ENCODE data around the gene OBSCN.
"Not testable (repeated sequence)": the region's sequence is repeated elsewhere in the genome, so short reads cannot be mapped to it uniquely, and the experiment has no call there.

The OBSCN gene

DNA sequence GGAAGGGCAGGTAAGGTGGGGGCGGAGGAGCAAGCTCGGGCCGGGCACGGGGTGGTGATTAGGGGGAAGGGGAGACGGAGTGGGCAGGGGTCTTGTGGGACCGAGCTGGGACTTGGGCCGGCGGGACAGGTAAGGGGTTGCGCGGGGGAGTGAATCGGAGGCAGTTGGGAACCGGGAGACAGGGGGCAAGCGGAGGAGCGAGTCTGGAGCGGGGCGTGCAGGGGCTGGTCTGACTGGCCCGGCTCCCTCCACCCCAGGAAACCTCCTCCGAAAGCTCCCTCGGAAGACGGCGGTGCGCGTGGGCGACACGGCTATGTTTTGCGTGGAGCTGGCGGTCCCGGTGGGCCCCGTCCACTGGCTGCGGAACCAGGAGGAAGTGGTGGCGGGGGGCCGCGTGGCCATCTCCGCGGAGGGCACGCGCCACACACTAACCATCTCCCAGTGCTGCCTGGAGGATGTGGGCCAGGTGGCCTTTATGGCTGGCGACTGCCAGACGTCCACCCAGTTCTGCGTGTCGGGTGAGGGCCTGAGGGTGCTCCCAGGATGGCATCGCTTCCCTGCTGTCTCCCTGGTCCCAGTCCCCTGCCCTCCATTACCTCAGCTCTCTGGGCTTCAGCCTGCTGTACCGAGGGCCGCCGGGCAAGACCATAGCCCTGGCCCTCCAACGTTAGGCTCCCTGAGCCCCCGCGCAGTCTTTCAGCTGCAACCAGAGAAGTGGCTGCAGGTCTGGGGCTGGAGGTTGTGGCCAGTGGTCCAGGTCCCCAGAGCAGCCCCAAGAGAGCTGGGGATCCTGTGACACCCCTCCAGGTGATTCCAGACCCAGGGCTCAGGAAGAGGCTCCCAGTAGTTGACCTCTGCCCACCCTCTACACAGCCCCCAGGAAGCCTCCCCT, 6.3 kb downstream of the OBSCN start:
- DNase-seq: no peak

DNA sequence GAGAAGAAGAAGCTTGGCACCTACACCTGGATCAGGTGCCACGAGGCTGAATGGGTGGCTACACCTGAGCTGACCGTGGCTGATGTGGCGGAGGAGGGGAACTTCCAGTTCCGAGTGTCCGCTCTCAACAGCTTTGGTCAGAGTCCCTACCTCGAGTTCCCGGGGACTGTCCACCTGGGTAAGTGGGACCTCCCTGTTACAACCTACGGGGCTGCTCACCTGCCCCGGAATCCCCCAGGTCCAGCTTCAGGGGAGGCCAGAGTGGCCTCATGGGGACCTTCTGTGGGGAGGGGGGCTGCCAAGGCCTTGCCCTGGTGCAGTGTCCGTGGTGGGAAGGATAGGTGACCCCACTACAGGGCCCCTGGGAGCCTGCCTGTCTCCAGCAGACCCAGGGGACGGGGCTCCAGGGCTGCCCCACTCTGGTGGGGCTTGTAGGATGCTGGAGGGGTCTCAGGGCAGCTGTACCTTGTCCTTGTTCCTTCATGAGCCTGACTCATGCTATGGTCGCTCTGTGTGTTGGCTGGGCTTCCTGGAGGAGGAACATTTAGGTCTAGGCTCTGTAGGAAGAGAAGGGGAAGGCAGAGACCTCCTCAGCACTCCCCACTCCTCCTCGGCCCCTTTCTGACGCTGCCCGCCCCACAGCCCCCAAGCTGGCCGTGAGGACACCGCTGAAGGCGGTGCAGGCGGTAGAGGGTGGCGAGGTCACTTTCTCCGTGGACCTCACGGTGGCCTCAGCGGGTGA, 7.2 kb downstream of the OBSCN start:
- no peak for DNase-seq

DNA sequence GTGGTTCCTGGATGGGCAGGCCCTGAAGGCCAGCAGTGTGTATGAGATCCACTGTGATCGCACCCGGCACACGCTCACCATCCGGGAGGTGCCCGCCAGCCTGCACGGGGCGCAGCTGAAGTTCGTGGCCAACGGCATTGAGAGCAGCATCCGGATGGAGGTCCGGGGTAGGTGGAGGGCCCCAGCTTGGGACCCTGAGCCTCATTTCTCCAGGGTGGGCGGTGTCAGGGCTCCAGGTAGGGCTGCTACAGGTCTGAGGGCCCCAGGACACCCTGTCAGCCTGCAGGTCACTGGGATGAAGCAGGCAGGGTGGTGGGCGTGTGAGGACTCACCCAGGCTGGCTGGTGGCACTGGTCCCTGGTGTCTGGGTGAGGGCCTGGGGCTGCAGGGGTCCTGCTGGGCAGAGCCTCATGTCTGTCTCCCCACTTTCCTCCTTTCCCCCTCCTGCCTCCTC, 7.8 kb downstream of the OBSCN start:
- no peak for DNase-seq

- no peak for DNase-seq
Measured at GRCh38 chr1:228216371-228217320, 8.8 kb downstream of the OBSCN start.

- DNase-seq: no peak
Measured at GRCh38 chr1:228217551-228218344, 9.9 kb downstream of the OBSCN start.

DNA sequence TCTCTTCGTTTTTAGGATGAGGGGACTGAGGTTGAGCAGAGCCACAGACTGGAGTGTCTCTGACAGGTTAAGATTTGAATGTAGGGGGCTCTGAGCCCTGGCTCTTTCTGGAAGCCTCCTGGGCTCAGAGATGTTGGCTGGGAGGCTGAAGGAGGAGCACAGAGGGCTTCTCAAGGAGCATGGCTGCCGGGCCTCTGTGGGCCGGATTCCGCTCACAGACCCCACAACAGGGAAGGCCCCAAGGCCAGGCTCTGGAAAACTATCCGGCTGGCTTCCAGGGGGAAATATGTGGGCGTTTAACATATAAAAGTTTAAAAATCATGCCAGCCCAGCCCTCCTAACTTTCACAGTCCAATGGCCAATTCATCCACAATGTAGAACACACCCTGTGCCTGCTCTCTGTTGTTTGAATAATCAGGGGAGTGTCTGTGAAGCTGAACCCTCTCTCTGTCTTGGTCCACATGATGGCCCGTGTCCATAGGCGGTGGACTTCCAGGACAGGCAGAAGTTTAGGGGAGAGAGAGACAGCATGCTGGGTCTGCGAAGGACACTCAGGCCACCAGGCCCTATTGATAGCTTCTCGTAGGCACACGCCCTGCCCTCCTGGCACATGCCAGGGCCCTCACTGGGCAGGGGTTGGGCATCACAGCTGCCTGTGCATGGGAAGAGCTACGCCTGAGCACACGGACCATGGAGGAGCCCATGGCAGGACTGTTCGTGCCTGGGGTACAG, 10.8 kb downstream of the OBSCN start:
- DNase-seq: no peak

DNA sequence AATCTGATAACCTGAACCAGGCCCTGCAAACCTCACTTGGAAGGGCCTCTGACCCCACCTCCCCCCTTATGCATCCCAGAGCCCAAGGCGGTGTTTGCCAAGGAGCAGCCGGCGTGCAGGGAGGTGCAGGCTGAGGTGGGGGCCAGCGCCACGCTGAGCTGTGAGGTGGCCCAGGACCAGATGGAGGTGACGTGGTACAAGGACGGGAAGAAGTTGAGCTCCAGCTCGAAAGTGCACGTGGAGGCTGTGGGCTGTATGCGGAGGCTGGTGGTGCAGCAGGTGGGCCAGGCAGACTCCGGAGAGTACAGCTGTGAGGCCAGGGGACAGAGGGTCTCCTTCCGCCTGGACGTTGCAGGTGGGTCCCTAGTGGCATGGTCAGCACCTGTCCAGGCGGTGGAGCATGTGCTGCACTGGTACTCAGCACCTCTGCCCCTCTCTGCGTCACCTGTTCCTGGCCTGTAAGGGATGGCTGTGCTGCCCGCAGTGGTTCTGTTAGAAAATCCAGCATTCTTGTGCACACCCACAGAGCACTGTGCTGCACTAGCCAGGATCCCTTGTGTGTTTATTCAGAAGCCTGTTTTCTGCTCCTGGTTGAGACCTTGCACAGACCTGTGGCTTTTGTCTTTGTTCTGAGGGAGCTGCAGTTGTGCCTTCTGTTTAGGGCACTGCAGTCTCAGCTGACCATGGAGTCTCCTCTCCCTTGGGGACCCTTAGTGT, 11.6 kb downstream of the OBSCN start:
- DNase-seq: no peak

GRCh38 chr1:228219962-228220780, 12.3 kb downstream of the OBSCN start:
- DNase-seq: no peak

DNA sequence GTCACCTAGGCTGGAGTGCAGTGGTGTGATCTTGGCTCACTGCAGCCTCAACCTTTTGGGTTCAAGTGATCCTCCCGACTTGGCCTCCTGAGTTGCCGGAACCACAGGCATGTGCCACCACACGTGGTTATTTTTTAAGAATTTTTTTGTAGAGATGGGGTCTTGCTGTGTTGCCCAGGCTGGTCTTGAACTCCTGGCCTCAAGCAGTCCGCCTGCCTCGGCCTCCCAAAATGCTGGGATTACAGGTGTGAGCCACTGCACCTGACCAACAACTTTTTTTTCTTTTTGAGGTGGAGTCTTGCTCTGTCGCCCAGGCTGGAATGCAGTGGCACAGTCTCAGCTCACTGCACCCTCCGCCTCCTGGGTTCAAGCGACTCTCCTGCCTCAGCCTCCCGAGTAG, 13.3 kb downstream of the OBSCN start:
- not testable (repeated sequence) for DNase-seq

DNA sequence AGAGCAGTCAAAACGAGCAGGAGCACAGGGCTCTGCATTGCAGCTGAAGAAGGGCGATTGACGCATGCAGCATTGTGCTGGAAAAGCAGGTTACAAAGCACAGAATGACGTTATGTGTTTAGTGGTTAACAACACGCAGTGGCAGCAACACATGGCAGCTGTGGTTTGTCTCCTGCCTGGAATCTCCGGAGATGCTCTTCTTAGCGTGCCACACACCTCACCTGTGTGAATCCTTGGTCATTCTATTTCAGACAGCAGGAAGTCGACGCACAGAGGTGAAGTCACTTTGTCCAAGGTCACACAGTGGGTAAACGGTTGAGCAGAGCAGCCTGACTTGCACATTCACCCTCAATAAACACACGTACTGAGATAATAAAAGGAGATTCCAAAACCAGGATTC, 14.7 kb downstream of the OBSCN start:
- DNase-seq: no peak

GRCh38 chr1:228224198-228225164, 16.6 kb downstream of the OBSCN start:
- no peak for DNase-seq

DNA sequence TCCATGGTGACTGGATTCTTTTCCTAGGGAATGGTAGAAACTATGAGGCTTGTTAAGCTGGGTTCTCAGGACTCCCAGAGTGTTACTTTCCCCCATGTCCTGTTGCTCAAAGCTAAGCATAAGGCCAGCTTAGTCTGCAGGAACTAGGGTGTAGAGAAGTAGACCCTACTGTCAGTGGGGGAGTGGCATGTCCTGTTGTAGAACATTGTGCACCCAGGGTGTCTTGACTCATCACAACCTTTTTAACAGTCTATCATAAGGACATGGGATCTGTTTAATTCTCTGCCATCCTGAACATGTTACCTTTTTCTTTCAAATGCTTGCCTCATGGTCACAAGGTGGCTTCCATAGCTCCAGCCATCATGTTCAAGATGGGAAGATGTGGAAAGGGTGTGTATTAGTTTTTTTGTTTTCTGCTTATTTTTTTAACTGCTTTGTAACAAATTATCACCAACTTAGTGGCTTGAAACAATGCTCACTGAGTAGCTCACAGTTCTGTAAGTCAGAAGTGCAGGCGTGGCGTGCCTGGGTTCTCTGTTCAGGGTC, 17.4 kb downstream of the OBSCN start:
- no peak for DNase-seq

DNA sequence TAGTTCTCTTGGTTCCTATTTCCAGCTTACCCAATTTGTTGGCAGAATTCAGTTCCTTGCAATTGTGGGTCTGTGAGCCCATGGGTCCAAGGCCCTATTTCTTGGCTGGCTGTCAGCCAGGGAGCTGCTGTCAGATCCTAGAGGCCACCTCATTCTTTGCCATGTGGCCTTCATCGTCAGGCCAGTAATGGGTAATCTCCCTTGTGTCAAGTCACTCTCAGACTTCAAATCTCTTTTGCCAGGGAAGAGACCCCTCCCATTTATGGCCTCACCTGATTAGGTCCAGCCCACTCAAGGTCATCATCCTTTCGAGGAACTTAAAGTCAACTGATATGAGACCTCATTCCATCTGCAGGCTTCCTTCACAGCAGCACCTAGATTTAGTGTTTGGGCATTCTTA, 17.9 kb downstream of the OBSCN start:
- no peak for DNase-seq

DNA sequence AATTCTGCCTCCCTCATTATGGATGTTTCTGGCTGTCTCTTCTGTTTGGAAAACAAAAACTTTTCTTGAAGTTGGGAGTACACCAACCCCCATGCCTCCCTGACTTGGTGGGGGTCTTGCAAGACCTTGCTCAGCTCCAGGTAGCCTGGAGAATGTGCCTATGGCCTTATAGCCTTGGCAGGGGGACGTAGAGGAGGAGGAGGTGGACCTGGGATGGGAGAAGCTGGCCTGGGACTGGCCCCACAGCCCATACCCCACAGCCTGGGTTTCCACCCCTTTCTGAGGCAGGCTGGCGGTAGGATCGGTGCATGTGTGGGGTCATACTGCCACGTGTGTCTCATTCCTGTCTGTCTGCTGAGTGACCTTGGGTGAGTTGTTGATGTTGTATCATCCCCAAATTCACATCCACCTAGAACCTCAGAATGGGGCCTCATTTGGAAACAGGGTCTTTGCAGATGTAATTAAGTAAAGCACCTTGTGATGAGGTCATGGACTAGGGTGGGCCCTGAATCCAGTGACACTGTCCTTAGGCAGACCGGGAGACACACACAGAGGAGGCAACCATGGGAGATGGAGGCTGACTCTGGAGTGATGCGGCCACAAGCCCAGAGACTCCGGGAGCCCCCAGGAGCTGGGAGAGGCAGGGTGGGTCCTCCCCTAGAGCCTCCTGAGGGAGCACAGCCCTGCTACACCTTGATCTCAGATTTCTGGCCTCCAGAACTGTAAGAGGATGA, 18.5 kb downstream of the OBSCN start:
- DNase-seq: no peak

DNA sequence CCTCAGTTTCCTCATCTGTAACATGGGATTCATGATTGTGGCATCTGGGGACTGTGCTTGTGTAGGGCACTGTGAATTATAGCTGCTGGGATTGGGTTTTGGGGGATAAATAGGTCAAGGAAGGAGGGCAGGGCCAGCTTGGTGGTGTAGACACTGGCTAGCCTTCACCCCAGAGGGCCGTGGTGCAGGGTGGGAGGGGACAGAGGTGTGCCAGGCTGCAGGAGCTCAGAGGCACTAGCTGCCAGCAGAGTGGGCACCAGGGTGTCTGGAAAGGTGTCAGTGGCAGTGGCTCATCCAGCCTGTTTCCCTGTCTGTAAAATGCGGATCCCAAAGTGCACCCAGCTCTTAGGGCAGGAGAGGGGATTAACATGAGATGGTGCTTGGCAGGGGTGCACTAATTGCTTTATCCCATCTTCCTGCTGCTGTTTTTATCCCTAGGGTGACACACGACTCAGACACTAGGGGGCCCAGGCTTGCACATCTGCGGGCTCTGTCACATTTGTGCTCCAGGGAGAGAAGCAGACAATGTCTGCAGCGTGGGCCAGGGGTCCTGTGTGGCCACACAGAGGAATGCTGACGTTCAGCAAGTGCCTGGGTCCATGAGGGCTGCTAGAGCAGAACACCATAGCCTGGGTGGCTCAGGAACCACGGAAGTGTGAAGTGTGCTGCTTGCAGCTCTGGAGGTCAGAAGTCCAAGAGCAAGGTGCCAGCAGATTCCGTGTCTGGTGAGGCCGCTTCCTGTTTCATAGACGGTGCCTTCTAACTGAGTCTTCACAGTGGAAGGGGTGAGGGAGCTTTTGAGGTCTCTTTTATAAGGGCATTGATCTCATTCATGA, 19.3 kb downstream of the OBSCN start:
- DNase-seq: no peak

DNA sequence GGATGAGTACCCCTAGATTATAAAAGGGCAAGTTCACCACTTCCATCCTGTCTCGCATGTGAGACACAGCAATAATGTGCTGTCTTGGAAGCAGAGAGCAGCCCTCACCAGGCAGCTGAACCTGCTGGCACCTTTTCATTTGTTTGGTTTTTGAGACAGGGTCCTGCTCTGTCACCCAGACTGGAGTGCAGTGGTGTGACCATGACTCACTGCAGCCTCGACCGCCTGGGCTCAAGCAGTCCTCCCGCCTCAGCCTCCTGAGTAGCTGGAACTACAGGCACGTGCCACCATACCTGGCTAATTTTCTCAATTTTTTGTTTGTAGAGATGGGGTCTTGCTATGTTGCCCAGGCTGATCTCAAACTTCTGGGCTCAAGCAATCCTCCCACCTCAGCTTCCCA, 20.3 kb downstream of the OBSCN start:
- not testable (repeated sequence) for DNase-seq
